HG03520 (cell line): ENCODE results near the gene PTAFR.

ENCODE experiments used
- ATAC-seq: cut with Tn5 transposase; IDR thresholded peaks from one replicate; pipeline ENCODE4 v1.9.1; 2021; ENCODE audit warnings: mild to moderate bottlenecking, moderate library complexity; ENCODE audit not compliant: unreplicated experiment

Gene PTAFR

GRCh38 chr1:28126212-28126611 is 50.3 kb downstream of the PTAFR start:
- no peak for ATAC-seq

GRCh38 chr1:28123461-28123961 is 53.0 kb downstream of the PTAFR start:
- ATAC-seq, result no peak

GRCh38 chr1:28122183-28122582 is 54.3 kb downstream of the PTAFR start:
- no peak for ATAC-seq

- ATAC-seq, result no peak
Measured at GRCh38 chr1:28119556-28119955, 56.9 kb downstream of the PTAFR start.

- ATAC-seq, result no peak
Measured at GRCh38 chr1:28118640-28119307, 57.7 kb downstream of the PTAFR start.

- no peak for ATAC-seq
Measured at GRCh38 chr1:28115267-28115666, 61.2 kb downstream of the PTAFR start.

- ATAC-seq, result no peak
Measured at GRCh38 chr1:28114844-28115243, 61.6 kb downstream of the PTAFR start.

- no peak for ATAC-seq
Measured at GRCh38 chr1:28113242-28113572, 63.3 kb downstream of the PTAFR start.

GRCh38 chr1:28112388-28113241 is 63.9 kb downstream of the PTAFR start:
- ATAC-seq, result no peak

- no peak for ATAC-seq
Measured at GRCh38 chr1:28111157-28111556, 65.3 kb downstream of the PTAFR start.

GRCh38 chr1:28110555-28110954 is 65.9 kb downstream of the PTAFR start:
- ATAC-seq, result no peak

GRCh38 chr1:28109639-28110038 is 66.9 kb downstream of the PTAFR start:
- no peak for ATAC-seq

- ATAC-seq, result no peak
Measured at GRCh38 chr1:28108001-28108400, 68.5 kb downstream of the PTAFR start.

GRCh38 chr1:28104866-28105467 is 71.5 kb downstream of the PTAFR start:
- no peak for ATAC-seq

- no peak for ATAC-seq
Measured at GRCh38 chr1:28102189-28102588, 74.3 kb downstream of the PTAFR start.

GRCh38 chr1:28099050-28099769 is 77.3 kb downstream of the PTAFR start:
- no peak for ATAC-seq
